GM18873 (cell line): ENCODE measurements around the gene UBAC2.
"Not testable (repeated sequence)": the region's sequence is repeated elsewhere in the genome, so short reads cannot be mapped to it uniquely, and the experiment has no call there.

ENCODE experiments used
- ATAC-seq: cut with Tn5 transposase; IDR thresholded peaks from one replicate; pipeline ENCODE4 v1.9.1; 2021; ENCODE audit warnings: mild to moderate bottlenecking, moderate library complexity, moderate number of reproducible peaks; ENCODE audit not compliant: unreplicated experiment, low FRiP score

Gene UBAC2

GRCh38 chr13:99385940-99386339 is 185.3 kb downstream of the UBAC2 start:
- ATAC-seq = no peak

GRCh38 chr13:99386495-99386894 is 185.8 kb downstream of the UBAC2 start:
- no peak for ATAC-seq

- no peak for ATAC-seq
These were observed 186.5 kb downstream of the UBAC2 start for GRCh38 chr13:99386911-99387788.

- no peak for ATAC-seq
These were observed 187.8 kb downstream of the UBAC2 start for GRCh38 chr13:99388334-99388923.

- ATAC-seq = not testable (repeated sequence)
These were observed 188.4 kb downstream of the UBAC2 start for GRCh38 chr13:99389094-99389493.

- no peak for ATAC-seq
These were observed 189.1 kb downstream of the UBAC2 start for GRCh38 chr13:99389520-99390304.

GRCh38 chr13:99390601-99391000 is 189.9 kb downstream of the UBAC2 start:
- no peak for ATAC-seq

- ATAC-seq = no peak
These were observed 191.3 kb downstream of the UBAC2 start for GRCh38 chr13:99391781-99392469.

GRCh38 chr13:99392470-99393135 is 191.9 kb downstream of the UBAC2 start:
- no peak for ATAC-seq

- not testable (repeated sequence) for ATAC-seq
These were observed 192.7 kb downstream of the UBAC2 start for GRCh38 chr13:99393391-99393790.

- ATAC-seq = no peak
These were observed 193.4 kb downstream of the UBAC2 start for GRCh38 chr13:99393791-99394735.

GRCh38 chr13:99395436-99395835 is 194.8 kb downstream of the UBAC2 start:
- no peak for ATAC-seq

GRCh38 chr13:99396446-99396845 is 195.8 kb downstream of the UBAC2 start:
- ATAC-seq = no peak

- ATAC-seq = no peak
These were observed 197.4 kb downstream of the UBAC2 start for GRCh38 chr13:99398071-99398470.

GRCh38 chr13:99398916-99399622 is 198.4 kb downstream of the UBAC2 start:
- no peak for ATAC-seq

- no peak for ATAC-seq
These were observed 198.9 kb downstream of the UBAC2 start for GRCh38 chr13:99399623-99399974.

GRCh38 chr13:99403458-99403971 is 202.9 kb downstream of the UBAC2 start:
- ATAC-seq = no peak
